HG02943 (cell line): ENCODE data around the gene STH.

Experiments used
- ATAC-seq: cut with Tn5 transposase; IDR thresholded peaks from one replicate; pipeline ENCODE4 v1.9.1; 2021; ENCODE audit warnings: mild to moderate bottlenecking, low read depth, moderate library complexity; ENCODE audit not compliant: unreplicated experiment

Gene STH

GRCh38 chr17:45982791-45983613 lies 16.0 kb upstream of the STH start:
- no peak for ATAC-seq

- no peak for ATAC-seq
Observed at GRCh38 chr17:45983614-45984310, 15.3 kb upstream of the STH start.

GRCh38 chr17:45984368-45984767 lies 14.7 kb upstream of the STH start:
- no peak for ATAC-seq

GRCh38 chr17:45985447-45985846 lies 13.6 kb upstream of the STH start:
- no peak for ATAC-seq

GRCh38 chr17:45986056-45986455 lies 13.0 kb upstream of the STH start:
- ATAC-seq = no peak

- no peak for ATAC-seq
Observed at GRCh38 chr17:45987706-45988105, 11.3 kb upstream of the STH start.

- ATAC-seq = no peak
Observed at GRCh38 chr17:45989759-45990158, 9.3 kb upstream of the STH start.

GRCh38 chr17:45990886-45991285 lies 8.2 kb upstream of the STH start:
- ATAC-seq = no peak

GRCh38 chr17:45991341-45991740 lies 7.7 kb upstream of the STH start:
- no peak for ATAC-seq

GRCh38 chr17:45992175-45992574 lies 6.9 kb upstream of the STH start:
- ATAC-seq = no peak

GRCh38 chr17:45992904-45993303 lies 6.1 kb upstream of the STH start:
- no peak for ATAC-seq

GRCh38 chr17:45993962-45994627 lies 5.0 kb upstream of the STH start:
- no peak for ATAC-seq

- ATAC-seq = no peak
Observed at GRCh38 chr17:45994987-45995386, 4.1 kb upstream of the STH start.

- no peak for ATAC-seq
Observed at GRCh38 chr17:45995627-45996270, 3.3 kb upstream of the STH start.

- no peak for ATAC-seq
Observed at GRCh38 chr17:45996282-45996937, 2.6 kb upstream of the STH start.

GRCh38 chr17:45997166-45997565 lies 1.9 kb upstream of the STH start:
- no peak for ATAC-seq

- ATAC-seq = no peak
Observed at GRCh38 chr17:45997624-45998023, 1.4 kb upstream of the STH start.

GRCh38 chr17:45999900-46000290 lies 845 bp downstream of the STH start:
- ATAC-seq = no peak

GRCh38 chr17:46000292-46000691 lies 1.2 kb downstream of the STH start:
- no peak for ATAC-seq

GRCh38 chr17:46000757-46001156 lies 1.7 kb downstream of the STH start:
- no peak for ATAC-seq
